ENCODE results near the gene PRKCE. TPM values are rescaled to one million over a fixed set of nuclear protein-coding genes. Genes with fewer than 3 reads are reported as not detected.

Gene PRKCE
- polyA plus RNA-seq, 1 of the 3 experiments (the other 2 are of a cell fraction), result 16.3 TPM

- TF ChIP-seq MXI1 (IDR thresholded peaks at IDR 0.05; ENCODE audit: low read depth, low read length) (peak; percentile 57; the same call in 1 of the 2 replicates), RCOR1 (IDR thresholded peaks at IDR 0.05; ENCODE audit: low read length) (0 out of 2 replicates have a peak, but pooled peaks have one; percentile 44), ZBTB33 (IDR thresholded peaks at IDR 0.05; ENCODE audit: borderline replicate concordance, low read depth) (peak; percentile 88), TAF1 (IDR thresholded peaks at IDR 0.05; ENCODE audit: borderline replicate concordance, low read depth, low read length) (peak; percentile 91), TCF12 (IDR thresholded peaks at IDR 0.05) (peak; percentile 100), POLR2AphosphoS5 (IDR thresholded peaks at IDR 0.05; ENCODE audit: low read depth, low read length) (peak; percentile 98), ELF1 (IDR thresholded peaks at IDR 0.05) (peak; percentile 88), MEF2A (IDR thresholded peaks at IDR 0.05; ENCODE audit: borderline replicate concordance, low read depth) (peak; percentile 81; the same call in 1 of the 2 replicates), SIN3A (IDR thresholded peaks at IDR 0.05; ENCODE audit: borderline replicate concordance, low read depth, low read length) (peak; percentile 96; the same call in 1 of the 2 replicates), GABPA (IDR thresholded peaks at IDR 0.05; ENCODE audit: low read depth) (no peak; the same call in 1 of the 2 replicates), USF2 (IDR thresholded peaks at IDR 0.05; ENCODE audit: borderline replicate concordance, low read depth, low read length) (no peak), FOXM1 (IDR thresholded peaks at IDR 0.05; ENCODE audit: low read depth) (peak; percentile 98), NFIC (IDR thresholded peaks at IDR 0.05; ENCODE audit: borderline replicate concordance) (peak; percentile 97), FOSL2 (IDR thresholded peaks at IDR 0.05; ENCODE audit: borderline replicate concordance, low read depth) (peak; percentile 99), IRF3 (IDR thresholded peaks at IDR 0.05; ENCODE audit: low read depth, low read length) (no peak), RFX5 (IDR thresholded peaks at IDR 0.05; ENCODE audit: low read length) (no peak), EZH2phosphoT487 (IDR thresholded peaks at IDR 0.05; ENCODE audit: borderline replicate concordance, low read depth) (no peak), MAX (IDR thresholded peaks at IDR 0.05; ENCODE audit: low read depth) (peak; percentile 90), CTCF (IDR thresholded peaks at IDR 0.05) (no peak)
Observed at GRCh38 chr2:46073540-46074046, 422.1 kb downstream of the PRKCE start (continued).

Measured in SK-N-SH (cell line).